HepG2 (cell line): ENCODE measurements around the gene DMKN. TPM values are rescaled to one million over a fixed set of nuclear protein-coding genes. Genes with fewer than 3 reads are reported as not detected.

ENCODE experiments used
- BCL3 ChIP-seq: sonication (generic); formaldehyde crosslinking; IDR thresholded peaks from 2 replicates; pipeline ENCODE4 v1.5.1; 2020; ENCODE audit warnings: mild to moderate bottlenecking, missing genetic modification reagents, moderate library complexity
- CREM ChIP-seq, 2 experiments: sonication (generic) in 1 of 2; formaldehyde crosslinking in 1 of 2; IDR thresholded peaks; 2 replicates each; pipeline versions ENCODE4 v1.4.0 to v1.6.1; 2016 to 2020; ENCODE audit warnings: antibody characterized with exemption in 1 of 2, mild to moderate bottlenecking in 1 of 2, missing genetic modification reagents in 1 of 2
- DNMT1 ChIP-seq: sonication (generic); formaldehyde crosslinking; IDR thresholded peaks from 2 replicates; pipeline ENCODE4 v1.5.1; 2020; ENCODE audit warnings: mild to moderate bottlenecking, missing genetic modification reagents
- MTA3 ChIP-seq: sonication (generic); formaldehyde crosslinking; IDR thresholded peaks from 2 replicates; pipeline ENCODE4 v1.4.0; 2020; ENCODE audit warnings: missing genetic modification reagents
- MYC ChIP-seq: sonication (generic); formaldehyde crosslinking; IDR thresholded peaks from 2 replicates; pipeline ENCODE4 v1.9.0; 2021; ENCODE audit warnings: missing genetic modification reagents, borderline replicate concordance
- MYPOP ChIP-seq: sonication (generic); formaldehyde crosslinking; IDR thresholded peaks from 2 replicates; pipeline ENCODE4 v1.8.1; 2023; ENCODE audit warnings: mild to moderate bottlenecking, moderate library complexity, missing genetic modification reagents
- PHF20 ChIP-seq: sonication (generic); formaldehyde crosslinking; IDR thresholded peaks from 2 replicates; pipeline ENCODE4 v1.5.0; 2020; ENCODE audit warnings: mild to moderate bottlenecking, missing genetic modification reagents
- POLR2A ChIP-seq, 2 experiments: IDR thresholded peaks; 2 replicates each; pipeline ENCODE4 v1.6.1; 2011; ENCODE audit warnings: low read depth in 2 of 2, low read length in 2 of 2, mild to moderate bottlenecking in 1 of 2, moderate library complexity in 1 of 2; ENCODE audit not compliant: insufficient read depth in 1 of 2
- RBM39 ChIP-seq: fragments of 200-400 bp; formaldehyde crosslinking; IDR thresholded peaks from one replicate; pipeline ENCODE4 v1.6.1; 2018; ENCODE audit warnings: antibody characterized with exemption, mild to moderate bottlenecking, low read depth, low read length; ENCODE audit not compliant: poor library complexity, severe bottlenecking
- RFX1 ChIP-seq: fragments of 450-650 bp; IDR thresholded peaks from 2 replicates; pipeline ENCODE4 v1.6.1; 2017
- SMYD3 ChIP-seq: sonication (generic); formaldehyde crosslinking; IDR thresholded peaks from 2 replicates; pipeline ENCODE4 v1.8.1; 2023; ENCODE audit warnings: mild to moderate bottlenecking, missing genetic modification reagents
- ZBTB20 ChIP-seq: sonication (generic); formaldehyde crosslinking; IDR thresholded peaks from 2 replicates; pipeline ENCODE4 v1.8.1; 2023; ENCODE audit warnings: missing genetic modification reagents, low read depth, mild to moderate bottlenecking, borderline replicate concordance
- ZNF235 ChIP-seq: sonication (generic); formaldehyde crosslinking; IDR thresholded peaks from 2 replicates; pipeline ENCODE4 v1.8.1; 2023; ENCODE audit warnings: mild to moderate bottlenecking, missing genetic modification reagents, borderline replicate concordance
- ZNF343 ChIP-seq: sonication (generic); formaldehyde crosslinking; IDR thresholded peaks from 2 replicates; pipeline ENCODE4 v1.4.0; 2020; ENCODE audit warnings: mild to moderate bottlenecking, missing genetic modification reagents
- ZNF746 ChIP-seq: sonication (generic); formaldehyde crosslinking; IDR thresholded peaks from 2 replicates; pipeline ENCODE4 v1.8.0; 2022; ENCODE audit warnings: mild to moderate bottlenecking, missing genetic modification reagents
- ZNF772 ChIP-seq: sonication (generic); formaldehyde crosslinking; IDR thresholded peaks from 2 replicates; pipeline ENCODE4 v1.5.0; 2020; ENCODE audit warnings: mild to moderate bottlenecking, missing genetic modification reagents
- ZNF790 ChIP-seq: sonication (generic); formaldehyde crosslinking; IDR thresholded peaks from 2 replicates; pipeline ENCODE4 v1.8.0; 2022; ENCODE audit warnings: missing genetic modification reagents, mild to moderate bottlenecking, borderline replicate concordance
- polyA plus RNA-seq, 8 experiments: library from polyadenylated mRNA; depleted of rRNA in 3 of 8; stranded (reverse) in 7 of 8; unstranded in 1 of 8; fragments of >200 nt; fragmentation: Illumina TruSeq in 4 of 8; extraction: Trizol in 4 of 8; gene quantifications; 2 replicates each; pipeline versions ENCODE4 v1.2.1 to v1.2.3, GENCODE V29; 2011 to 2016; ENCODE audit warnings: low read depth in 4 of 8, missing spikeins in 1 of 8, mixed read lengths in 1 of 8; ENCODE audit not compliant: insufficient read depth in 1 of 8
- total RNA-seq, 5 experiments: library from RNA; depleted of rRNA; stranded (reverse); fragments of >200 nt; fragmentation: Illumina TruSeq; extraction: Trizol; gene quantifications; 2 replicates each; pipeline ENCODE4 v1.2.3, GENCODE V29; 2016; ENCODE audit warnings: low read depth in 1 of 5
- TF ChIP-seq, protein P1 (sequence below): IDR thresholded peaks from 2 replicates; pipeline ENCODE4 v1.6.1; 2012; ENCODE audit warnings: inconsistent platforms
- TF ChIP-seq, protein P2 (sequence below): IDR thresholded peaks from 2 replicates; pipeline ENCODE4 v1.4.0; 2020; ENCODE audit warnings: mild to moderate bottlenecking, missing genetic modification reagents
- TF ChIP-seq, protein P3 (sequence below): IDR thresholded peaks from 2 replicates; pipeline ENCODE4 v1.6.1; 2016; ENCODE audit warnings: control low read depth
- TF ChIP-seq, protein P4 (sequence below): sonication (generic); formaldehyde crosslinking; IDR thresholded peaks from 2 replicates; pipeline ENCODE4 v1.4.0; 2020; ENCODE audit warnings: missing genetic modification reagents, mild to moderate bottlenecking, borderline replicate concordance

The DMKN gene
- total and polyA plus RNA-seq, 2 of the 13 experiments (the other 11 are each of a cell fraction or from before 2014, with no cell fraction given): 50.8 to 57.1 TPM

GRCh38 chr19:35458731-35459391 is 54.6 kb downstream of the DMKN start (continued):
- peak; percentile 40; the same call in 1 of the 2 replicates for TF ChIP-seq CREM (IDR thresholded peaks at IDR 0.05)
- no peak for TF ChIP-seq CREM (CRISPR knock-in tag; IDR thresholded peaks at IDR 0.05)
- TF ChIP-seq POLR2A (IDR thresholded peaks at IDR 0.05; ENCODE audit: insufficient read depth in 1 of 2, low read depth in 2 of 2, low read length in 2 of 2): peak; percentile 15 to 51; a peak in 2 of 4 replicates
- TF ChIP-seq MYC (CRISPR knock-in tag): 0 out of 2 replicates have a peak, but pooled peaks have one; percentile 40
- no peak for TF ChIP-seq DNMT1 (CRISPR knock-in tag)
- TF ChIP-seq PHF20 (CRISPR knock-in tag): no peak
- TF ChIP-seq, protein P1, sequence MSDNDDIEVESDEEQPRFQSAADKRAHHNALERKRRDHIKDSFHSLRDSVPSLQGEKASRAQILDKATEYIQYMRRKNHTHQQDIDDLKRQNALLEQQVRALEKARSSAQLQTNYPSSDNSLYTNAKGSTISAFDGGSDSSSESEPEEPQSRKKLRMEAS: peak; percentile 53
- 0 out of 2 replicates have a peak, but pooled peaks have one; percentile 47 for TF ChIP-seq BCL3 (CRISPR knock-in tag)
- TF ChIP-seq SMYD3 (CRISPR knock-in tag): no peak
- TF ChIP-seq RFX1: no peak
- TF ChIP-seq, protein P2, sequence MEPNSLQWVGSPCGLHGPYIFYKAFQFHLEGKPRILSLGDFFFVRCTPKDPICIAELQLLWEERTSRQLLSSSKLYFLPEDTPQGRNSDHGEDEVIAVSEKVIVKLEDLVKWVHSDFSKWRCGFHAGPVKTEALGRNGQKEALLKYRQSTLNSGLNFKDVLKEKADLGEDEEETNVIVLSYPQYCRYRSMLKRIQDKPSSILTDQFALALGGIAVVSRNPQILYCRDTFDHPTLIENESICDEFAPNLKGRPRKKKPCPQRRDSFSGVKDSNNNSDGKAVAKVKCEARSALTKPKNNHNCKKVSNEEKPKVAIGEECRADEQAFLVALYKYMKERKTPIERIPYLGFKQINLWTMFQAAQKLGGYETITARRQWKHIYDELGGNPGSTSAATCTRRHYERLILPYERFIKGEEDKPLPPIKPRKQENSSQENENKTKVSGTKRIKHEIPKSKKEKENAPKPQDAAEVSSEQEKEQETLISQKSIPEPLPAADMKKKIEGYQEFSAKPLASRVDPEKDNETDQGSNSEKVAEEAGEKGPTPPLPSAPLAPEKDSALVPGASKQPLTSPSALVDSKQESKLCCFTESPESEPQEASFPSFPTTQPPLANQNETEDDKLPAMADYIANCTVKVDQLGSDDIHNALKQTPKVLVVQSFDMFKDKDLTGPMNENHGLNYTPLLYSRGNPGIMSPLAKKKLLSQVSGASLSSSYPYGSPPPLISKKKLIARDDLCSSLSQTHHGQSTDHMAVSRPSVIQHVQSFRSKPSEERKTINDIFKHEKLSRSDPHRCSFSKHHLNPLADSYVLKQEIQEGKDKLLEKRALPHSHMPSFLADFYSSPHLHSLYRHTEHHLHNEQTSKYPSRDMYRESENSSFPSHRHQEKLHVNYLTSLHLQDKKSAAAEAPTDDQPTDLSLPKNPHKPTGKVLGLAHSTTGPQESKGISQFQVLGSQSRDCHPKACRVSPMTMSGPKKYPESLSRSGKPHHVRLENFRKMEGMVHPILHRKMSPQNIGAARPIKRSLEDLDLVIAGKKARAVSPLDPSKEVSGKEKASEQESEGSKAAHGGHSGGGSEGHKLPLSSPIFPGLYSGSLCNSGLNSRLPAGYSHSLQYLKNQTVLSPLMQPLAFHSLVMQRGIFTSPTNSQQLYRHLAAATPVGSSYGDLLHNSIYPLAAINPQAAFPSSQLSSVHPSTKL: peak; percentile 87
- peak; percentile 74; the same call in 1 of the 2 replicates for TF ChIP-seq ZBTB20 (CRISPR knock-in tag)
- TF ChIP-seq ZNF746 (CRISPR knock-in tag): no peak
- no peak for TF ChIP-seq ZNF790 (CRISPR knock-in tag)
- 0 out of 2 replicates have a peak, but pooled peaks have one; percentile 40 for TF ChIP-seq ZNF343 (CRISPR knock-in tag)
- TF ChIP-seq MYPOP (CRISPR knock-in tag): 0 out of 2 replicates have a peak, but pooled peaks have one; percentile 66
- no peak for TF ChIP-seq ZNF772 (CRISPR knock-in tag)
- no peak for TF ChIP-seq MTA3 (CRISPR knock-in tag)
- peak; percentile 46 for TF ChIP-seq RBM39
- TF ChIP-seq, protein P3, sequence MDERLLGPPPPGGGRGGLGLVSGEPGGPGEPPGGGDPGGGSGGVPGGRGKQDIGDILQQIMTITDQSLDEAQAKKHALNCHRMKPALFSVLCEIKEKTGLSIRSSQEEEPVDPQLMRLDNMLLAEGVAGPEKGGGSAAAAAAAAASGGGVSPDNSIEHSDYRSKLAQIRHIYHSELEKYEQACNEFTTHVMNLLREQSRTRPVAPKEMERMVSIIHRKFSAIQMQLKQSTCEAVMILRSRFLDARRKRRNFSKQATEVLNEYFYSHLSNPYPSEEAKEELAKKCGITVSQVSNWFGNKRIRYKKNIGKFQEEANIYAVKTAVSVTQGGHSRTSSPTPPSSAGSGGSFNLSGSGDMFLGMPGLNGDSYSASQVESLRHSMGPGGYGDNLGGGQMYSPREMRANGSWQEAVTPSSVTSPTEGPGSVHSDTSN (CRISPR knock-in tag): 0 out of 2 replicates have a peak, but pooled peaks have one; percentile 31
- TF ChIP-seq, protein P4, sequence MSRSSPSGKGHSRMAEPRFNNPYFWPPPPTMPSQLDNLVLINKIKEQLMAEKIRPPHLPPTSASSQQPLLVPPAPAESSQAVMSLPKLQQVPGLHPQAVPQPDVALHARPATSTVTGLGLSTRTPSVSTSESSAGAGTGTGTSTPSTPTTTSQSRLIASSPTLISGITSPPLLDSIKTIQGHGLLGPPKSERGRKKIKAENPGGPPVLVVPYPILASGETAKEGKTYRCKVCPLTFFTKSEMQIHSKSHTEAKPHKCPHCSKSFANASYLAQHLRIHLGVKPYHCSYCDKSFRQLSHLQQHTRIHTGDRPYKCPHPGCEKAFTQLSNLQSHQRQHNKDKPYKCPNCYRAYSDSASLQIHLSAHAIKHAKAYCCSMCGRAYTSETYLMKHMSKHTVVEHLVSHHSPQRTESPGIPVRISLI (CRISPR knock-in tag): peak; percentile 62; the same call in 1 of the 2 replicates
- TF ChIP-seq ZNF235 (CRISPR knock-in tag): no peak
